ENCODE measurements around the gene FBRSL1.

DNA sequence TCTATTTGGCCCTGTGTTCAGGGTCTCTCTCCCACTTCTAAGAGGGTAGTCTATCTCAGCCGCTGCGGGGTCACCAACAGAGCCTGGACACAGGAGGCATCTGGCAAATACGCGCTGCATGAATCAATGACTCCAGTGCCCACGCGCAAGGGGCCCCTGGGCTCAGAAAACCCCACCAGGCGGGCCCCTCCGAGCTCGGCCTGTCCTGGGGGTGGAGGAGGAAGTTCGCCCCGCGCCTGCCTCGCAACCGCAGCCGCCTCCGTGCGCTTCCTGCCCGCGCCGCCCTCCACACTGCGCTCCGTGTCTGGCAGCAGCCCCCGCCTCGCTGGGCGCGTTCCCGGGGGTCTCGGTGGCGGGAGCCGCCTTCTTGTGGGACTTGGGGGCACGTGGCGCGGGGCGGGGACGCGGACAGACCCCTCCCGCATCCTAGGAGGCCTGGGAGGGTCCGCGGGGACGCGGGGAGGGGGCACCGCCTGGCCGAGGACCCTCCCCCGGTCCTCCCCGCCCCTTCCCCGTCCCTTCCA, 811 bp upstream of the FBRSL1 start:
- TF ChIP-seq, protein P1, sequence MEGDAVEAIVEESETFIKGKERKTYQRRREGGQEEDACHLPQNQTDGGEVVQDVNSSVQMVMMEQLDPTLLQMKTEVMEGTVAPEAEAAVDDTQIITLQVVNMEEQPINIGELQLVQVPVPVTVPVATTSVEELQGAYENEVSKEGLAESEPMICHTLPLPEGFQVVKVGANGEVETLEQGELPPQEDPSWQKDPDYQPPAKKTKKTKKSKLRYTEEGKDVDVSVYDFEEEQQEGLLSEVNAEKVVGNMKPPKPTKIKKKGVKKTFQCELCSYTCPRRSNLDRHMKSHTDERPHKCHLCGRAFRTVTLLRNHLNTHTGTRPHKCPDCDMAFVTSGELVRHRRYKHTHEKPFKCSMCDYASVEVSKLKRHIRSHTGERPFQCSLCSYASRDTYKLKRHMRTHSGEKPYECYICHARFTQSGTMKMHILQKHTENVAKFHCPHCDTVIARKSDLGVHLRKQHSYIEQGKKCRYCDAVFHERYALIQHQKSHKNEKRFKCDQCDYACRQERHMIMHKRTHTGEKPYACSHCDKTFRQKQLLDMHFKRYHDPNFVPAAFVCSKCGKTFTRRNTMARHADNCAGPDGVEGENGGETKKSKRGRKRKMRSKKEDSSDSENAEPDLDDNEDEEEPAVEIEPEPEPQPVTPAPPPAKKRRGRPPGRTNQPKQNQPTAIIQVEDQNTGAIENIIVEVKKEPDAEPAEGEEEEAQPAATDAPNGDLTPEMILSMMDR (IDR thresholded peaks at IDR 0.05 in 8 of 11, conservative IDR thresholded peaks at IDR 0.05 in 3 of 11) = no peak
- TF ChIP-seq POLR2A (IDR thresholded peaks at IDR 0.05) (no peak), POLR2AphosphoS5 (IDR thresholded peaks at IDR 0.05) (peak in 1 of 3 donors; percentile 68)
